HFFc6 (cell line): ENCODE measurements around the gene STAMBPL1. TPM values are rescaled to one million over a fixed set of nuclear protein-coding genes. Genes with fewer than 3 reads are reported as not detected.
A peak's percentile ranks its signal among the peaks of the same experiment; 100 is the strongest.
"Not testable (repeated sequence)": the region's sequence is repeated elsewhere in the genome, so short reads cannot be mapped to it uniquely, and the experiment has no call there.

ENCODE experiments used
- DNase-seq: peaks from one replicate; pipeline ENCODE4 v3.0.0-alpha.2; 2018
- H3K27ac Mint-ChIP-seq: 2 replicates; pipeline ENCODE4 v1.8.0; 2020; ENCODE audit warnings: mild to moderate bottlenecking, mixed read lengths
- H3K27me3 Mint-ChIP-seq: 2 replicates; pipeline ENCODE4 v1.8.0; 2021; ENCODE audit warnings: mild to moderate bottlenecking, moderate library complexity, mixed read lengths; ENCODE audit not compliant: insufficient read depth
- H3K36me3 Mint-ChIP-seq: 2 replicates; pipeline ENCODE4 v1.8.0; 2021; ENCODE audit warnings: low read depth, mixed read lengths
- H3K4me1 Mint-ChIP-seq: 2 replicates; pipeline ENCODE4 v1.8.0; 2020; ENCODE audit warnings: low read depth, mixed read lengths
- H3K4me3 Mint-ChIP-seq: 2 replicates; pipeline ENCODE4 v1.8.0; 2020; ENCODE audit warnings: mild to moderate bottlenecking, moderate library complexity, mixed read lengths
- H3K9me3 Mint-ChIP-seq: 2 replicates; pipeline ENCODE4 v1.8.0; 2020; ENCODE audit warnings: mild to moderate bottlenecking, mixed read lengths
- CTCF ChIP-seq: fragments of 200-600 bp; sonication (generic); IDR thresholded peaks from 2 replicates; pipeline ENCODE4 v1.5.0; 2021; ENCODE audit warnings: antibody characterized with exemption, mild to moderate bottlenecking
- total RNA-seq, 6 experiments: library from RNA; stranded (reverse); fragmentation: NEBNext Ultra II Directional; extraction: Animal tissue kit (Norgen Biotek cat#: 25700); gene quantifications; 2 replicates in 1 of 6; 3 replicates in 5 of 6; pipeline ENCODE4 v1.2.3, GENCODE V29; 2021

Gene STAMBPL1
- total RNA-seq, 6 experiments from 2014 or later, result 28.8 to 44.9 (median 40.6) TPM

- TF ChIP-seq CTCF, result peak; percentile 52; the same call in 1 of the 2 replicates
- H3K36me3 Mint-ChIP-seq, result peaks cover 42% of the 10 kb centered on the region
- peaks cover 61% of the 10 kb centered on the region for H3K4me1 Mint-ChIP-seq
- H3K27me3 Mint-ChIP-seq, result no peaks in the 10 kb centered on the region
- peak overlapping the region; percentile 98 for H3K4me3 Mint-ChIP-seq
- peak; percentile 67 for DNase-seq
- H3K27ac Mint-ChIP-seq, result peak overlapping the region; percentile 95
- H3K9me3 Mint-ChIP-seq, result no peaks in the 10 kb centered on the region
Measured at GRCh38 chr10:88880282-88881076, 434 bp downstream of the STAMBPL1 start.

- no peak for TF ChIP-seq CTCF
- H3K27ac Mint-ChIP-seq, result peak overlapping the region; percentile 95
- H3K9me3 Mint-ChIP-seq, result no peaks in the 10 kb centered on the region
- no peak for DNase-seq
- H3K27me3 Mint-ChIP-seq, result no peaks in the 10 kb centered on the region
- H3K4me3 Mint-ChIP-seq, result peak overlapping the region; percentile 98
- H3K4me1 Mint-ChIP-seq, result peaks cover 70% of the 10 kb centered on the region
- H3K36me3 Mint-ChIP-seq, result peaks cover 48% of the 10 kb centered on the region
Measured at GRCh38 chr10:88881320-88881719, 1.3 kb downstream of the STAMBPL1 start.

GRCh38 chr10:88881922-88882645 is 2.0 kb downstream of the STAMBPL1 start:
- DNase-seq, result no peak
- no peaks in the 10 kb centered on the region for H3K9me3 Mint-ChIP-seq
- TF ChIP-seq CTCF, result no peak
- peaks cover 77% of the 10 kb centered on the region for H3K4me1 Mint-ChIP-seq
- peak overlapping the region; percentile 98 for H3K4me3 Mint-ChIP-seq
- H3K27me3 Mint-ChIP-seq, result no peaks in the 10 kb centered on the region
- H3K36me3 Mint-ChIP-seq, result peaks cover 42% of the 10 kb centered on the region
- H3K27ac Mint-ChIP-seq, result peak overlapping the region; percentile 95

GRCh38 chr10:88882646-88883447 is 2.8 kb downstream of the STAMBPL1 start:
- not testable (repeated sequence) for H3K27me3 Mint-ChIP-seq, H3K9me3 Mint-ChIP-seq
- peak overlapping the region; percentile 95 for H3K27ac Mint-ChIP-seq
- H3K4me3 Mint-ChIP-seq, result peak overlapping the region; percentile 98
- peak; percentile 80 for DNase-seq
- peaks cover 80% of the 10 kb centered on the region for H3K4me1 Mint-ChIP-seq
- peaks cover 43% of the 10 kb centered on the region for H3K36me3 Mint-ChIP-seq

GRCh38 chr10:88883448-88883809 is 3.4 kb downstream of the STAMBPL1 start:
- Mint-ChIP-seq H3K9me3 (no peaks in the 10 kb centered on the region), H3K4me3 (peak overlapping the region; percentile 98), H3K27ac (peak overlapping the region; percentile 95), H3K4me1 (peaks cover 80% of the 10 kb centered on the region), H3K36me3 (peaks cover 46% of the 10 kb centered on the region), H3K27me3 (no peaks in the 10 kb centered on the region)
- DNase-seq, result no peak
- TF ChIP-seq CTCF, result no peak
